ENCODE results near the gene CMTM8. TPM values are rescaled to one million over a fixed set of nuclear protein-coding genes. Genes with fewer than 3 reads are reported as not detected.

The CMTM8 gene
- total RNA-seq, 1 donor: not detected

DNA sequence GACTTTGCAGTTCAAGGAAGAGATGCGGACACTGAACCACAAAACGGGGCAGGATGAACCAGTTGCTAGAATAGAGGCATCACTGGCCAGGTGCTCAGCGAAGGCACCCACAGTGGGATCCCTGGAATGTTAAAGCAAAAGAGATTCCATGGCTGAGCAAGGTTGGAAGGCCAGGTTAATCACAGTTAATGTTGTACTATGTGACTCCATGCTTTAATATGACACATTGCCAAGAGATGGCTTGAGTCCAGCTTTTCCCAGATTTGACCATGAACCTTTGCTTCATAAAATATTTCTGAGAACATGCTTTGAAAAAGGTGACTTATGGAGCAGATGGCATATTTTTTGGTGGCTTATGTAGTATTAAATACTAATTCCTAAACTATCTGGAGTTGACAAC lies 77.0 kb downstream of the CMTM8 start:
- no peak overlapping the region for H3K4me3 ChIP-seq (ENCODE audit: low read depth, low read length)
- DNase-seq (ENCODE audit: low read depth): no peak

GRCh38 chr3:32316319-32316718 lies 77.8 kb downstream of the CMTM8 start:
- TF ChIP-seq, protein P1, sequence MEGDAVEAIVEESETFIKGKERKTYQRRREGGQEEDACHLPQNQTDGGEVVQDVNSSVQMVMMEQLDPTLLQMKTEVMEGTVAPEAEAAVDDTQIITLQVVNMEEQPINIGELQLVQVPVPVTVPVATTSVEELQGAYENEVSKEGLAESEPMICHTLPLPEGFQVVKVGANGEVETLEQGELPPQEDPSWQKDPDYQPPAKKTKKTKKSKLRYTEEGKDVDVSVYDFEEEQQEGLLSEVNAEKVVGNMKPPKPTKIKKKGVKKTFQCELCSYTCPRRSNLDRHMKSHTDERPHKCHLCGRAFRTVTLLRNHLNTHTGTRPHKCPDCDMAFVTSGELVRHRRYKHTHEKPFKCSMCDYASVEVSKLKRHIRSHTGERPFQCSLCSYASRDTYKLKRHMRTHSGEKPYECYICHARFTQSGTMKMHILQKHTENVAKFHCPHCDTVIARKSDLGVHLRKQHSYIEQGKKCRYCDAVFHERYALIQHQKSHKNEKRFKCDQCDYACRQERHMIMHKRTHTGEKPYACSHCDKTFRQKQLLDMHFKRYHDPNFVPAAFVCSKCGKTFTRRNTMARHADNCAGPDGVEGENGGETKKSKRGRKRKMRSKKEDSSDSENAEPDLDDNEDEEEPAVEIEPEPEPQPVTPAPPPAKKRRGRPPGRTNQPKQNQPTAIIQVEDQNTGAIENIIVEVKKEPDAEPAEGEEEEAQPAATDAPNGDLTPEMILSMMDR (IDR thresholded peaks at IDR 0.05; ENCODE audit: insufficient read depth, low read depth, low read length): no peak
- DNase-seq (ENCODE audit: low read depth): no peak
- H3K4me3 ChIP-seq (ENCODE audit: low read depth, low read length): no peak overlapping the region

More for the DNA sequence above, 77.0 kb downstream of the CMTM8 start:
- TF ChIP-seq, protein P1 (IDR thresholded peaks at IDR 0.05; ENCODE audit: insufficient read depth, low read depth, low read length): no peak

DNA sequence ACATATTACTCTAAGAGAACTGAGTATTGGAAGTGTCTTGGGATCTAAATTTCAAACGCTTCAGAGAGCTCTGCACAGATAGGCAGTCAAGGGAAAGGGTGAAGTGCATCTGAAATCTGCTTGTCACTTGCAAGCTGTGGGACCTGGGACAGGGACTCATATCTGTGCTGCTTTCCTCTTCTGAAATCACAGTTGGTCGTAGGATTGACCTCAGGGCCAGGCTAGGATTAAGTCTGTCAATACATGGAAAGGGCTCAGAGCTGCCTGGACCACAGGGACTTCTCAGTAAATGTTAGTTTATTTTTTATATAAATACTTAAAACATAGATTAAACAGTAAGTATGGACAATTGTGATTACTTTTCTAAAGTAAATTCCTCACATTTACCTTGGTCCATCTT lies 78.5 kb downstream of the CMTM8 start:
- TF ChIP-seq, protein P1 (IDR thresholded peaks at IDR 0.05; ENCODE audit: insufficient read depth, low read depth, low read length): no peak
- H3K4me3 ChIP-seq (ENCODE audit: low read depth, low read length): no peak overlapping the region
- DNase-seq (ENCODE audit: low read depth): no peak

GRCh38 chr3:32319607-32320006 lies 81.1 kb downstream of the CMTM8 start:
- no peak overlapping the region for H3K4me3 ChIP-seq (ENCODE audit: low read depth, low read length)
- TF ChIP-seq, protein P1 (IDR thresholded peaks at IDR 0.05; ENCODE audit: insufficient read depth, low read depth, low read length): no peak
- no peak for DNase-seq (ENCODE audit: low read depth)

DNA sequence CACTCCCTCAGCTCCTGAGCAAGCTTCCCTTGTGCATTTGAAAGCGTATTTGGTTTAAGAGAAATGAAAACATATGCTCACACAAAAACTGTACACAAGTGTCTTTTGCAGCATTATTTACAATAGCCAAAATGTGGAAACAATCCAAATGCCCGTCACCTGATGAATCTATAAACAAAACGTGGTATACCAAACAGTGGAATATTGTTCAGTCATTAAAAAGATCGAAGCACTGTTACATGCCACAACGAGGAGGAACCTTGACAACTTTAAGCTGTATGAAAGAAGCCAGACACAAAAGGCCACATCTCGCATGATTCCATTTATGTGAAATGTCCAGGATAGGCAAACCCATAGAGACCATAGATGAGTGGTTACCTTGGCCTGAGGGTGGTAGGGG lies 81.6 kb downstream of the CMTM8 start:
- no peak for DNase-seq (ENCODE audit: low read depth)
- TF ChIP-seq, protein P1 (IDR thresholded peaks at IDR 0.05; ENCODE audit: insufficient read depth, low read depth, low read length): no peak
- H3K4me3 ChIP-seq (ENCODE audit: low read depth, low read length): no peak overlapping the region

DNA sequence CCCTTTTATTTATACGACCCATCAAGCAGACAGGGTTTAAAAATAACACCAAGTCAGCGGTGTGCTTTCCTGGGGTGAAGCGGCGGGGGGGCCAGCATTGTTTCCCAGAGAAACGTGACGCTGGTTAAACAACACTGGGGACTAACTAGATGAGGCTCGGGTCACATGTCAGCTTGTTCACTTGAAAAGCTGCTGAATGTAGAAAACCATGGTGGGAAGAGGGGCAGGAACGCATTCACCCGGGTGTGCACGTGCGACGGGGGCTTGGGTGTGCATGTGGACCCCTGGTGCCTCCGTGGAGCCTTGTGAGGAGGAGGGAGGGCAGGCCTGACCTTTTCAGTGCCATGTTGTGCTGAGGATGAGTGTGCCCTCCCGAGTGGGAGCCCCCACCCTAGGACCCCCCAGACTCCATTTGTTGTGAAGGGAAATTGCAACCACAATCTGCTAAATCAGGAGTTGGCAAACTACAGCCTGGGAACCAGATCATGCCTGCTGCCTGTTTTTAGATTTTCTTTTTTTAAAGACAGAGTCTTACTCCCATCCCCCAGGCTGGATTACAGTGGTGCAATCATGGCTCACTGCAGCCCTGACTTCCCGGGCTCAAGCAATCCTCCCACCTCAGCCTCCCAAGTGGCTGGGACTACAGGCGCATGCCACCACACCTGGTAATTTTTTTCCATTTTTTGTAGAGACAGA lies 82.8 kb downstream of the CMTM8 start:
- DNase-seq (ENCODE audit: low read depth): no peak
- TF ChIP-seq, protein P1 (IDR thresholded peaks at IDR 0.05; ENCODE audit: insufficient read depth, low read depth, low read length): no peak
- no peak overlapping the region for H3K4me3 ChIP-seq (ENCODE audit: low read depth, low read length)

DNA sequence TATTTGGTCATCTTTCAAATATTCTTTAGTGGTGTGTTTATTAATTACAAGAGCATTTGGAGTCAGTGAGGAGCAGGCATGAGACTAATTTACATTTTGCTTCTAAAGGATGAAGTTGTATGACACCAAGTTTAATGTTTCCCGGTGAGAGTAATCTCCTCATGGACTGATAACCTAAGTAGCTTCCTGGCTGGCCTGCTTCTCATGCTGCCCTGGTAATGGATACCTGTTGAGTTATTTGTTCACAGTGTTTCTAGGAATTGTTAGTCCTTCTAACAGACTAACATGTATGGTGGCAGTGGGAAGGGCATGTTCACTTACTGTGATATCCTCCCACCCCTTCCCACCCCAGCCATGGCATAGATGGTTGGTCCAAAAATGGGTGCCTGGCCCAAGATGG lies 83.8 kb downstream of the CMTM8 start:
- H3K4me3 ChIP-seq (ENCODE audit: low read depth, low read length): no peak overlapping the region
- DNase-seq (ENCODE audit: low read depth): no peak
- TF ChIP-seq, protein P1 (IDR thresholded peaks at IDR 0.05; ENCODE audit: insufficient read depth, low read depth, low read length): no peak

Measured in fibroblast of villous mesenchyme (primary cell).